Body of pancreas (tissue), 4 donors: ENCODE data around the gene MAP1A.

ENCODE experiments used
- CTCF ChIP-seq, 7 experiments: fragments of 450-650 bp in 4 of 7; fragments of 200-600 bp in 3 of 7; sonication (generic) in 3 of 7; IDR thresholded peaks; one replicate each; pipeline ENCODE4 v1.5.1; 2016 to 2019; ENCODE audit warnings: antibody characterized with exemption in 7 of 7
- POLR2A ChIP-seq, 3 donors: fragments of 450-650 bp; IDR thresholded peaks; one replicate each; pipeline ENCODE4 v1.6.1; 2016; ENCODE audit warnings: antibody characterized with exemption in 3 of 3, mild to moderate bottlenecking in 2 of 3

DNA sequence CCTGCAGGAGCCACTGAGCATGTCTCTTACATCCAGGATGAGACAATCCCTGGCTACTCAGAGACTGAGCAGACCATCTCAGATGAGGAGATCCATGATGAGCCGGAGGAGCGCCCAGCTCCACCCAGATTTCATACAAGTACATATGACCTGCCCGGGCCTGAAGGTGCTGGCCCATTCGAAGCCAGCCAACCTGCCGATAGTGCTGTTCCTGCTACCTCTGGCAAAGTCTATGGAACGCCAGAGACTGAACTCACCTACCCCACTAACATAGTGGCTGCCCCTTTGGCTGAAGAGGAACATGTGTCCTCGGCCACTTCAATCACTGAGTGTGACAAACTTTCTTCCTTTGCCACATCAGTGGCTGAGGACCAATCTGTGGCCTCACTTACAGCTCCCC lies 6.2 kb downstream of the MAP1A start:
- no peak for TF ChIP-seq CTCF (IDR thresholded peaks at IDR 0.05)
- TF ChIP-seq POLR2A (IDR thresholded peaks at IDR 0.05): no peak
